ENCODE measurements around the gene SLC4A5. TPM values are rescaled to one million over a fixed set of nuclear protein-coding genes. Genes with fewer than 3 reads are reported as not detected.
"Not testable (repeated sequence)": the region's sequence is repeated elsewhere in the genome, so short reads cannot be mapped to it uniquely, and the experiment has no call there.

The SLC4A5 gene
- total RNA-seq, 1 donor from 2014 or later: 0.93 TPM

DNA sequence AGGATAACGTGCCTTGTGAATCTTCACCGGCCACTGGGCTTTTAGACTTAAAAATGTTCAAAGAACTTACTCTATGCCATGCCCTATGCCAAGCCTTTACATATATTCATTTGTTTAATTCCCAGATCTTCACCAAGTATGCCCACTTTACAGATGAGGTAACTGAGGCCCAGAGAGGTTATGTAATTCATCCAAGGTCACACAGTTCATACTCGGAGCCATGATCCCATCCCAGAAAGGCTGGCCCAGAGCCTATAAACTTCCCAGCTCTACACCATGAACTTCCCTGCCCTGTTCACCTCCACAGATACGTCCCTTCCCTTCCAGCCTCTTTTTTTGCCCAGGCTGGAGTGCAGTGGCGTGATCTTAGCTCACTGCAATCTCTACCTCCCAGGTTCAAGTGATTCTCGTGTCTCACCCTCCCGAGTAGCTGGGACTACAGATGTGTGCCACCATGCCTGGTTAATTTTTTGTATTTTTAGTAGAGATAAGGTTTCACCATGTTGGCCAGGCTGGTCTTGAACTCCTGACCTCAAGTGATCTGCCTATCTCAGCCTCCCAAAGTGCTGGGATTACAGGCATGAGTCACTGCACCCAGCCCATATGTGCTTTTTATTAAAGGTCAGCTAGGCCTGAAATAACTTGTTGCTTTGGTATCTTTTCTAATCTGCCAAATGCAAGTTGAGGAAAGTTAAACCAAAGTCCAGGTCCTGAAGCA, 100.7 kb downstream of the SLC4A5 start:
- no peak overlapping the region for H3K27ac Mint-ChIP-seq
- H3K4me3 Mint-ChIP-seq: no peak overlapping the region
- no peaks in the 10 kb centered on the region for H3K36me3 Mint-ChIP-seq (ENCODE audit: low read depth)
- H3K4me1 Mint-ChIP-seq: no peaks in the 10 kb centered on the region
- intact Hi-C loops (cut with micrococcal nuclease): no loop called here
- DNase-seq: no peak
- peaks cover 3% of the 10 kb centered on the region for H3K27me3 Mint-ChIP-seq
- H3K9me3 Mint-ChIP-seq: no peaks in the 10 kb centered on the region

DNA sequence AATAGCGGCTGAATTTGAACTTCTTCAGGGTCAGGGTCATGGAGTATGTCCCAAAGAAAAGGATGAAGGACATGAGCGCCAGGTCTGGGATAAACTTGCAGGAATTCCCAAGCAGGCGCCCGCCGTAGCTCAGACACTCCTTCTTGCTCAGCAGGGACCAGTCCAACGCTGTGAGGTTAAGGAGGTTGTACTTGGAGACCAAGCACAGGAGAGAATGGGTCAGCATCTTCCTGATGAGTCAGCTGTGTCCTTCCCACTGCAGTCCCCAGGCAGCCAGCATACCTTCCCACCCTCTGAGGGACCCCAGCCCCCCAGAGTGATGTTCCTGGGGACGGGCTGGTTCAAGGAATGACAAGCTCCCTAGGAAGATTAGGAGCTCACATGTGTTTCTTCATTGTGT, 103.9 kb downstream of the SLC4A5 start:
- Mint-ChIP-seq H3K27ac (no peak overlapping the region), H3K4me3 (no peak overlapping the region), H3K36me3 (ENCODE audit: low read depth) (no peaks in the 10 kb centered on the region), H3K9me3 (no peaks in the 10 kb centered on the region), H3K27me3 (peaks cover 3% of the 10 kb centered on the region), H3K4me1 (peaks cover 4% of the 10 kb centered on the region)
- intact Hi-C loops (cut with micrococcal nuclease): no loop called here
- no peak for DNase-seq

DNA sequence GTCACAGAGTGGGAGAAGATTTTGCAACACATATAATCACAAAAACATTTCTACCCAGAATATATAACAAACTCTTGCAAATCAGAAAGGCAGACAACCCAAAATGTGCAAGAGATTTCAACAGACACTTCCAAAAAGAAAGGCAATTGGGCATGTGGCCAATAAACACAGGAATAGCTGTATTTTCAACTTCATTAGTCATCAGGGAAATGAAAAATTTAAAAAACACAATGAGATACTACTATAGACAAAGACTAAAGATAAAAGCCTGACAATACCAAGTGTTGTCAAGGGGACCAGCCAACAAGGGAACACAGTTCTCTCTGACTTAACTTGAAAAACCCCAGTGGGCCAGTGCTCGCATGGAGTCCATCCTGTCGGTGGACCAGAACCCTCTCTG, 104.3 kb downstream of the SLC4A5 start:
- intact Hi-C loops (cut with micrococcal nuclease): no loop called here
- Mint-ChIP-seq H3K27me3 (peaks cover 3% of the 10 kb centered on the region), H3K9me3 (no peaks in the 10 kb centered on the region), H3K27ac (no peak overlapping the region), H3K36me3 (ENCODE audit: low read depth) (no peaks in the 10 kb centered on the region), H3K4me3 (no peak overlapping the region), H3K4me1 (peaks cover 4% of the 10 kb centered on the region)
- no peak for DNase-seq

DNA sequence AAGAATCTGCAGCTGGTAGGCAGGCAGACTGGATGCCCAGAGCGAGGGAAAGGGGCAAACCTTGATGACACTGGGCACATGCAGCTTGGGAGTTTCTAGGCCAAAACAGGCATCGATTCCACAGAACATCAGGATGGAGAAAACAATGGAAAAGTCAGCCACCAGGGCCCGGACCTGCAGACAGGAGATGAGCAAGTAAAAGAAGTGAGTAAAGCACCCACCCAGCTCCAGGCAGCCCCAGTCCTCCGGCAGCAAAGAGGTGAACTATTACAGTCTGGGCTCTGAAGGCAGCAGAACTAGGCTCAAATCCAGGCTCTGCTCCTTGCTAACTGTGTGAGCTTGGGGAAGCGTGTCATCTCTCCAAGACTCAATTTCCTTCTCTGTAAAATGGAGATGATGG, 108.2 kb downstream of the SLC4A5 start:
- H3K9me3 Mint-ChIP-seq: no peaks in the 10 kb centered on the region
- no peak overlapping the region for H3K27ac Mint-ChIP-seq
- intact Hi-C loops (cut with micrococcal nuclease): no loop called here
- no peaks in the 10 kb centered on the region for H3K36me3 Mint-ChIP-seq (ENCODE audit: low read depth)
- H3K4me3 Mint-ChIP-seq: no peak overlapping the region
- peaks cover 4% of the 10 kb centered on the region for H3K4me1 Mint-ChIP-seq
- H3K27me3 Mint-ChIP-seq: peaks cover 3% of the 10 kb centered on the region
- DNase-seq: no peak

DNA sequence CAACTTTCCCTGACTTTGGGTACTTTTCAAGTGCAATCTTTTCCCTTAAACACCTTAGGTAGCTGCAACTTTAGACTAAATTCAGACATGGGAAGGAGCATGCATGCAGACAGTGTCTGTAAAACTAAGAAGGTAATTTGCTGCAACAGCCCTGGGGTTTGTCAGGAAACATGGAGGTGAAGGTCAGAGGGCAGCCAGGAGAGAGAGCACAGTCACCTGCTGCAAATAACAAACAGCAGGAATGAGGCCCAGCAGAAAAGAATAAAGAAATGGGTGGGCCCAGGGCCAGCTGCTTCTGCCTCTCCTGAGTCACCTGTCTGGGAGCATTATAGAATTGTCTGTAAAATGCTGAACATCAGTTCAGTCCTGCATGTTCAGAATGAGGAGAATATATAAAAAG, 109.6 kb downstream of the SLC4A5 start:
- Mint-ChIP-seq H3K4me1 (peaks cover 4% of the 10 kb centered on the region), H3K36me3 (ENCODE audit: low read depth) (no peaks in the 10 kb centered on the region), H3K4me3 (no peak overlapping the region), H3K9me3 (no peaks in the 10 kb centered on the region), H3K27ac (no peak overlapping the region), H3K27me3 (peaks cover under 1% of the 10 kb centered on the region)
- DNase-seq: no peak
- intact Hi-C loops (cut with micrococcal nuclease): no loop called here

DNA sequence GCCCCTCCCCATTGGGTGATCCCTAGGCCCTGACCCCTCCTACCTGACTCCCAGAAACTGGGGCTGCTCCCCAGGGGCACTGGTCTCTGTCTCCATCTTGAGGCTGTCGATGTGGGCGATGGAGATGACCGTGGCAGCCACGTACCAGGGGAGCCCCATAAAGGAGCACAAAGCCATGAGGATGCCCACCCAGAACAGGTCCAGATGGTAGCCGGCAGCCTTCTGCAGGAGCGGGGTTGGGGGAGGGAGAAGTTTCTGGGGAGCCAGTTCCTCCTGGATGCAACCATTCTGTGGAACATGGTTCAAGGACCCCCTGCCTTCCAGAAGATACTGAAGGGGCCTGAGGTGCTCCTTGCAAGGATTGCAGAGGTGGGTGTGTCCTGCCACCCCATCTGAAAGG, 110.8 kb downstream of the SLC4A5 start:
- H3K36me3 Mint-ChIP-seq (ENCODE audit: low read depth): no peaks in the 10 kb centered on the region
- no peak overlapping the region for H3K27ac Mint-ChIP-seq
- DNase-seq: no peak
- no peaks in the 10 kb centered on the region for H3K27me3 Mint-ChIP-seq
- intact Hi-C loops (cut with micrococcal nuclease): no loop called here
- peaks cover 4% of the 10 kb centered on the region for H3K4me1 Mint-ChIP-seq
- no peaks in the 10 kb centered on the region for H3K9me3 Mint-ChIP-seq
- H3K4me3 Mint-ChIP-seq: no peak overlapping the region

DNA sequence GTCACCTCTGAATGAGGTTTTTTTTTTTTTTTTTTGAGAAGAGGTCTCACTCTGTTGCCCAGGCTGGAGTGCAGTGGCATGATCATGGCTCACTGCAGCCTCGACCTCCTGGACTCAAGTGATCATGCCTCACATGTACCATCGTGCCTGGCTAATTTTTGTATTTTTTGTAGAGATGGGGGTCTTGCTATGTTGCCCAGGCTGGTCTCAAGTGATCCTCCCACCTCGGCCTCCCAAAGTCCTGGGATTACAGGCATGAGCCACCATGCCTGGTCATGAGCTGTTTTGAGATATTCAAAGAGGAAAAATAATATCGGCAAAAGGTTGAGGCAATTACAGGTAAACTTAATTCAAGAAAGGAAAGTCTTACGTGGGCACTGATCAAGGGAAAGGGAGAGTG, 113.4 kb downstream of the SLC4A5 start:
- DNase-seq; H3K27me3 Mint-ChIP-seq; H3K36me3 Mint-ChIP-seq (ENCODE audit: low read depth); H3K9me3 Mint-ChIP-seq; H3K4me1 Mint-ChIP-seq; intact Hi-C loops (cut with micrococcal nuclease); H3K27ac Mint-ChIP-seq; H3K4me3 Mint-ChIP-seq: not testable (repeated sequence)

DNA sequence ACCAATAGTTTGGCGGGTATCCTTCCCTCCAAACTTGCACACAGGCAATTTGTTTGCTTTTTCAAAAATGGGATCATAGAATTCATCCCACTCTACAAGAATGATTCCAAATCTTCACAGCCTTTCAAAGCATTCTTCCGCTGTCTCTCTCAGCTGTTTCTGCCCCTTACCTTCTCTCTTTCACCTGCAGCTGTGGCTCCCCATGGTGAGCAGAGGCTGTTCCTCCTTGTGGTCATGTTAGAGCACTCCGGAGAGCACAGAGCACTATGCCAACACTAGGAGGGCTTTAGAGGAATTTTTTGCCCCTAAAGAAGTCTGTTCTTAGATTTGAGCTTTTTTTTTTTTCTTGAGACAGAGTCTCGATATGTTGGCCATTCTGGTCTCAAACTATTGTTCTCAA, 114.4 kb downstream of the SLC4A5 start:
- no peaks in the 10 kb centered on the region for H3K9me3 Mint-ChIP-seq
- H3K4me1 Mint-ChIP-seq: no peaks in the 10 kb centered on the region
- no peak overlapping the region for H3K27ac Mint-ChIP-seq
- intact Hi-C loops (cut with micrococcal nuclease): no loop called here
- H3K36me3 Mint-ChIP-seq (ENCODE audit: low read depth): peaks cover 4% of the 10 kb centered on the region
- H3K27me3 Mint-ChIP-seq: no peaks in the 10 kb centered on the region
- DNase-seq: no peak
- no peak overlapping the region for H3K4me3 Mint-ChIP-seq

DNA sequence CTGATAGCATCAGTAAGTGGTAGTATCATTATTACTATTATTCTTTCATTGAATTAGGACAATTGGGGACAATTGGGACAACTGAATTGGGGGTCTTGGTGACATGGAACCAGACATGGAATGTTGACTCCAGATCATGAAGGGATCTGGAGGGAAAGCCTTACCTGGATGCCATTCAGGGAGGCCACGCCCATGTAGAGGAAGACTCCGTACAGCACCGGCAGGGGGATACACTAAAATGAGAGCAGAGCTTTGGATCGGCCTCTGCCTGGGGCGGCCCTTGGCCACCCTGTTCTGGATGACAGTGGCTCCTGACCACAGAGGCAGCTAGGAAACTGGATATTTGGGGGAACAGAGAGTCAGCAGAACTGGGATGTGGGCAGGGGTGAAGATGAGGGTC, 115.6 kb downstream of the SLC4A5 start:
- no peak overlapping the region for H3K27ac Mint-ChIP-seq
- no peaks in the 10 kb centered on the region for H3K9me3 Mint-ChIP-seq
- H3K27me3 Mint-ChIP-seq: no peaks in the 10 kb centered on the region
- intact Hi-C loops (cut with micrococcal nuclease): no loop called here
- H3K4me1 Mint-ChIP-seq: peaks cover under 1% of the 10 kb centered on the region
- DNase-seq: no peak
- H3K4me3 Mint-ChIP-seq: no peak overlapping the region
- peaks cover 7% of the 10 kb centered on the region for H3K36me3 Mint-ChIP-seq (ENCODE audit: low read depth)

DNA sequence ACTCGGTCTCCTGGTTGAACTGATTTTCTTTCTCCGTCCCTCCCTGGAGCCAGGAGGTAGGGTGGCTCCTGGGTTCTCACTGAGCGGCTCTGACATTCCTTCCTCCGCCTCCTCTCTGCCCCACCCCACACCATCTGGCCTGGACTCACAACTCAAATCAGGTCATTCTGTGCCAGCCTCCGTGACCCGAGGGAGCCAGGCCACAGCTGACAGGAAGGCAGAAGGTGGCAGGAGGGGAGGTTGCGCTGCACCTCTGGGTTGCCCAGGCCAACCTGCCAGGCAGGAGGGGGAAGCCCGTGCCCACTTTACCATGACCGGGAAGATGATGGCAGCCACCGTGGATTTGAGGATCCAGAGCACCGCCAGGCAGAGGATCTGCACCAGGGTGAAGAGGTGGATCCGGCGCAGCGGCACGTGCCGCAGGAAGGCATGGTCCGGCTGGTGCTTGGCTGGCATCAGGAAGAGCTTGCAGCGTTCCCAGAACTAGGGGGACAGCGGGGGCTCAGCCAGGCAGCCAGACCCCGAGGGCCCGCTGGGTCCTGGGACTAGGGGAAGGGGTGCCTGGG, 116.5 kb downstream of the SLC4A5 start:
- Mint-ChIP-seq H3K4me3 (no peak overlapping the region), H3K9me3 (no peaks in the 10 kb centered on the region), H3K27me3 (no peaks in the 10 kb centered on the region), H3K27ac (no peak overlapping the region), H3K36me3 (ENCODE audit: low read depth) (peaks cover 7% of the 10 kb centered on the region), H3K4me1 (peaks cover 2% of the 10 kb centered on the region)
- no peak for DNase-seq
- intact Hi-C loops (cut with micrococcal nuclease): no loop called here

DNA sequence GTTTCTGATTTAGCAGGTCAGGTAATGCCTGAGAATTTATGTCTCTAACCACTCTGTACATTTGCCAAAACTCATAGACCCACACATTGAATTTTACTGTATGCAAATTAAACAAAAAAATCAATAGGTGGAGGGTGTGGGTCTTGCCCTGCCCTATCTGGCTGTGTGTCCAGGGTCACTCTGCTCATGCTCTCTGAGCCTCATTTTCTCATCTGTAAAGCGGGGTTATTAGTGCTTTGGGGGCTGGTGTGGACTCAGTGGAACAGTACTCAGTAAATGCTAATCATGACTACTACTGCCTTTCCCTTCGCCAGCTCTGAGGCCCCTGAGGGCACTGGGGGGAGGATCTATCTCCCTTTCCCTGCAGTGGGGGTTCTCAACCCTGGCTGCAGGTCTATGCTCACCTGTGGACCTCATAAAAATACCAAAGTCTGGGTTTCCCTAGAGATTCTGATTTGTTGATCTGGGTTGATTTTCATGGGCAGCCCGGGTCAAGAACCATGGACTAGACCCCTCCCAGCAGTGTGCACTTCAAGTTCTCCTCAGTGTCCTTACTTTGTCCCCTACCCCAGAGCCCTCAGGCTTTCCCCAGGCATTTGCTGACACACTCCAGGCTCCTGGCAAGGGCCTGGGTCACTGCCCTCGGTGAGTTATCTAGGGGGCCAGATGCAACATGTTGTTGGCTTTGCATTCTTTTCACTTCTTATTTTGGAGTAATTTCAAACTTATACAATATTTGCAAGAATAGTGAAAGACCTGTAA, 117.3 kb downstream of the SLC4A5 start:
- peaks cover 15% of the 10 kb centered on the region for H3K36me3 Mint-ChIP-seq (ENCODE audit: low read depth)
- intact Hi-C loops (cut with micrococcal nuclease): no loop called here
- no peaks in the 10 kb centered on the region for H3K27me3 Mint-ChIP-seq
- peaks cover 2% of the 10 kb centered on the region for H3K4me1 Mint-ChIP-seq
- DNase-seq: no peak
- no peak overlapping the region for H3K4me3 Mint-ChIP-seq
- no peak overlapping the region for H3K27ac Mint-ChIP-seq
- H3K9me3 Mint-ChIP-seq: no peaks in the 10 kb centered on the region

DNA sequence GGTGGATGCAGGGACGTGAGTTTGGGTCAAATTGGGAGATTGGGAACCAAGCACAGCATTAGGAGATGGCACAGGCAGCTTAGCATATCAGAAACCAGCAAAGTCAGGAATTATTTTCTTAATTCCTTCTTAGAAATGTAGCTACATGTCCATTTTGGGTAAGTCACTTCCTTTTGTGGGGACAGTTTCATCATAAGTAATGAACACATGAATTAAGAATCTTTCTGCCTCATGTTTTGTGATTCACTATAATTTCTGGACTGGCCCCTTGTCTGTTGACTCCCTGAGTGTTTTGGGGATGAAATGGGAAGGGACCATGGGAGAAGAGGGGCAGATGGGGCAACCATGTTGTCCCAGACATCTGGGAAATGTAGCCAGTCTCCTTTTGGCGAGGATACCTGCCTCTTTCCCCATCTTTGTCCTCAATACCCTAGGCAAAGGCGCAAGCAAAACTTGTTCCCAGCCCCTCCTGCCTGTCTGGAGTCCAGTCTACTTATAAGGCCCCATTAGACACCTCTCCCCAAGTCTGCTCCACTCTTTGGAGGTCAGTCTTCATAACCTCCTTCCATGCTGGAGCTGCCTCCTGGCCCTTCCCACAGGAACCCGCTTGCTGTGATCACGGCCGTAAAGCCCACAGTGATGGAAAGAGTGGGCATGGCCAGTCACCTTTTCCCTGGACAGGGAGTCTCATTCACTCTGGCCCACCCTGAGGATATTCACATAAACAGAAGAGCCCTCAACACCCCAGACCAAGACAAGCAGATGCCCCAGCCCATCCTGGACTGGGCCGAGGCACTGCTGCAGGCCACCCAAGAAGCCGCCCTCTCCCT, 119.1 kb downstream of the SLC4A5 start:
- peaks cover 25% of the 10 kb centered on the region for H3K36me3 Mint-ChIP-seq (ENCODE audit: low read depth)
- no peak overlapping the region for H3K27ac Mint-ChIP-seq
- no peaks in the 10 kb centered on the region for H3K27me3 Mint-ChIP-seq
- H3K9me3 Mint-ChIP-seq: no peaks in the 10 kb centered on the region
- intact Hi-C loops (cut with micrococcal nuclease): no loop called here
- DNase-seq: no peak
- H3K4me1 Mint-ChIP-seq: peaks cover 4% of the 10 kb centered on the region
- no peak overlapping the region for H3K4me3 Mint-ChIP-seq

DNA sequence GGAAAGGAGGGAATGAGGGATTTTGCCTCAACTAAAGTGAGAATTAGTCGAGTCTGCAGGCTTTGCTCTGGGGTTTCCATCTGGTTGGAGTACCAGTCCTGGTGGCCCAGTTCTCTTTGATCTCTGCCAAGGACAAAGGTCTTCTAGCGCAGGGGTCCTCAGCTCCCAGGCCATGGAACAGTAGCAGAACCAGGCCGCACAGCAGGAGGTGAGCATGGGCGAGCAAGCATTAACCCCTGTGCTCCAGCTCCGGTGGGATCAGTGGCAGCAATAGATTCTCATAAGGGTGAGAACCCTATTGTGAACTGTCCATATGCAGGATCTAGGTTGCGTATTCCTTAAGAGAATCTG, 120.9 kb downstream of the SLC4A5 start:
- Mint-ChIP-seq H3K27ac (no peak overlapping the region), H3K4me3 (no peak overlapping the region), H3K9me3 (no peaks in the 10 kb centered on the region), H3K36me3 (ENCODE audit: low read depth) (peaks cover 38% of the 10 kb centered on the region), H3K27me3 (no peaks in the 10 kb centered on the region), H3K4me1 (peaks cover 5% of the 10 kb centered on the region)
- no peak for DNase-seq
- intact Hi-C loops (cut with micrococcal nuclease): no loop called here

All from activated CD4-positive, alpha-beta T cell treated with anti-CD3 and anti-CD28 coated beads, Interleukin-2, amount 10 ng/mL, durations not matched to agents 24 days and 14 days (primary cell).